T47D (cell line): ENCODE measurements around the gene ZNF714.
A peak's percentile ranks its signal among the peaks of the same experiment; 100 is the strongest.

Experiments
- DNase-seq, 2 experiments: peaks; one replicate each; pipeline versions ENCODE4 v3.0.0 to v3.0.0-alpha.2; 2011 to 2012; ENCODE audit warnings: low read depth in 1 of 2, low spot score in 1 of 2
- JUND ChIP-seq: IDR thresholded peaks from 2 replicates; pipeline ENCODE4 v1.6.1; 2012; ENCODE audit warnings: low read depth
- in situ Hi-C: cut with HindIII; loops from 2 replicates; pipeline ENCODE4 v1.10.0; 2016; ENCODE audit warnings: low sequenced_read_pairs, low pct_unique_long_range_greater_than_20kb

Gene ZNF714

GRCh38 chr19:21109116-21109515, 27.1 kb downstream of the ZNF714 start:
- in situ Hi-C loops = no loop called here
- DNase-seq = no peak
- no peak for TF ChIP-seq JUND

GRCh38 chr19:21110183-21110582, 28.2 kb downstream of the ZNF714 start:
- in situ Hi-C loops = no loop called here
- no peak for TF ChIP-seq JUND
- no peak for DNase-seq

GRCh38 chr19:21115430-21115829, 33.4 kb downstream of the ZNF714 start:
- in situ Hi-C loops = no loop called here
- TF ChIP-seq JUND = no peak
- no peak for DNase-seq

- in situ Hi-C loops = no loop called here
- no peak for TF ChIP-seq JUND
- DNase-seq = no peak
Measured at GRCh38 chr19:21117041-21117907, 35.3 kb downstream of the ZNF714 start.

GRCh38 chr19:21126078-21126477, 44.1 kb downstream of the ZNF714 start:
- in situ Hi-C loops = no loop called here
- no peak for TF ChIP-seq JUND
- no peak for DNase-seq

GRCh38 chr19:21127001-21127400, 45.0 kb downstream of the ZNF714 start:
- no peak for DNase-seq
- TF ChIP-seq JUND = no peak
- in situ Hi-C loops = no loop called here

- in situ Hi-C loops = no loop called here
- no peak for TF ChIP-seq JUND
- DNase-seq = no peak
Measured at GRCh38 chr19:21127898-21128297, 45.9 kb downstream of the ZNF714 start.

- DNase-seq = no peak
- in situ Hi-C loops = no loop called here
- no peak for TF ChIP-seq JUND
Measured at GRCh38 chr19:21128901-21129698, 47.1 kb downstream of the ZNF714 start.

- in situ Hi-C loops = no loop called here
- DNase-seq = peak in 1 of 2 experiments; percentile 68
- TF ChIP-seq JUND = no peak
Measured at GRCh38 chr19:21130097-21130775, 48.2 kb downstream of the ZNF714 start.

- no peak for DNase-seq
- in situ Hi-C loops = no loop called here
- TF ChIP-seq JUND = no peak
Measured at GRCh38 chr19:21133633-21134032, 51.6 kb downstream of the ZNF714 start.

GRCh38 chr19:21134934-21135366, 52.9 kb downstream of the ZNF714 start:
- in situ Hi-C loops = no loop called here
- TF ChIP-seq JUND = no peak
- DNase-seq = no peak

GRCh38 chr19:21135433-21135832, 53.4 kb downstream of the ZNF714 start:
- in situ Hi-C loops = no loop called here
- no peak for TF ChIP-seq JUND

More at GRCh38 chr19:21135433-21135832, 53.4 kb downstream of the ZNF714 start:
- DNase-seq = peak in 1 of 2 experiments; percentile 11
